ENCODE data around the gene DHCR7.

DNA sequence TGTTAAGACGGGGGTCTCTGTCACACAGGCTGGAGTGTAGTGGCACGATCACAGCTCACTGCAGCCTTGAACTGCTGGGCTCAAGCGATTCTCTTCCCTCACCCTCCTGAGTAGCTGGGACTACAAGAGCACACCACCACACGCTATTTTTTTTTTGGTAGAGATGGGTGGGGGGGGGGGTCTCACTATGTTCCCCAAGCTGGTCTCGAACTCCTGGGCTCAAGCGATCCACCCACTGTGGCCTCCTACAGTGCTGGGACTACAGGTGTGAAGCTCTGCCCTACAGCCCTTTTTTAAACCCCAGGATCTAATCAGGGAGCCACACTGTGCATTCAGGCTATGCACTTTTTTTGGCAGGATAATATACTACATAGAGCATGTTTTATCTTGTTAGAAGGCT lies 1.4 kb upstream of the DHCR7 start:
- TF ChIP-seq CTCF (conservative IDR thresholded peaks at IDR 0.05 in 1 of 2, IDR thresholded peaks at IDR 0.05 in 1 of 2; ENCODE audit: low read depth in 1 of 2, low read length in 2 of 2) (no peak), EZH2 (IDR thresholded peaks at IDR 0.05; ENCODE audit: low read length, missing control alignments) (no peak)

All from fibroblast of lung (primary cell).